GM23338 (cell line): Measurements from ENCODE around the gene C13orf46. TPM values are rescaled to one million over a fixed set of nuclear protein-coding genes. Genes with fewer than 3 reads are reported as not detected.

Experiments
- ATAC-seq: fragments of 200-7000 bp; cut with Tn5 transposase; 3 replicates; pipeline ENCODE4 v1.9.1; 2020
- DNase-seq: peaks from one replicate; pipeline ENCODE4 v3.0.0-alpha.2; 2015; ENCODE audit warnings: low spot score
- H2AFZ ChIP-seq: fragments of 200-600 bp; sonication (generic); 2 replicates; pipeline ENCODE4 v1.8.0; 2016; ENCODE audit warnings: antibody characterized with exemption, mild to moderate bottlenecking, moderate library complexity
- H3F3A ChIP-seq: fragments of 200-600 bp; sonication (generic); replicated peaks from 2 replicates; pipeline ENCODE4 v1.8.0; 2017; ENCODE audit warnings: antibody characterized with exemption, mixed run types, low read depth
- H3K27ac ChIP-seq: fragments of 200-600 bp; sonication (generic); 2 replicates; pipeline ENCODE4 v1.6.1; 2016; ENCODE audit warnings: low read depth
- H3K27me3 ChIP-seq: fragments of 200-600 bp; sonication (generic); 2 replicates; pipeline ENCODE4 v1.8.0; 2016; ENCODE audit warnings: mild to moderate bottlenecking, mixed run types, moderate library complexity; ENCODE audit not compliant: insufficient read depth
- H3K36me3 ChIP-seq: fragments of 200-600 bp; sonication (generic); 2 replicates; pipeline ENCODE4 v1.8.0; 2016; ENCODE audit warnings: mild to moderate bottlenecking; ENCODE audit not compliant: insufficient read depth
- H3K4me1 ChIP-seq: fragments of 200-600 bp; sonication (generic); 2 replicates; pipeline ENCODE4 v1.8.0; 2016; ENCODE audit warnings: mild to moderate bottlenecking, moderate library complexity; ENCODE audit not compliant: insufficient read depth
- H3K4me2 ChIP-seq: fragments of 200-600 bp; sonication (generic); 2 replicates; pipeline ENCODE4 v1.7.1; 2017; ENCODE audit warnings: mixed run types
- H3K4me3 ChIP-seq: fragments of 200-600 bp; sonication (generic); 2 replicates; pipeline ENCODE4 v1.6.1; 2016; ENCODE audit warnings: mixed run types
- H3K79me2 ChIP-seq: fragments of 200-600 bp; sonication (generic); replicated peaks from 2 replicates; pipeline ENCODE4 v1.8.0; 2017; ENCODE audit warnings: mild to moderate bottlenecking; ENCODE audit not compliant: insufficient read depth
- H3K9me2 ChIP-seq: fragments of 200-600 bp; sonication (generic); 2 replicates; pipeline ENCODE4 v1.8.0; 2017; ENCODE audit not compliant: insufficient read depth
- H4K20me1 ChIP-seq: fragments of 200-600 bp; sonication (generic); replicated peaks from 2 replicates; pipeline ENCODE4 v1.8.0; 2017; ENCODE audit warnings: mild to moderate bottlenecking; ENCODE audit not compliant: insufficient read depth
- H3K27ac Mint-ChIP-seq: 2 replicates; pipeline ENCODE4 v1.8.0; 2020; ENCODE audit warnings: inconsistent platforms, mild to moderate bottlenecking, moderate library complexity, mixed read lengths
- H3K27me3 Mint-ChIP-seq: 3 replicates; pipeline ENCODE4 v1.8.0; 2022; ENCODE audit warnings: low read depth, mild to moderate bottlenecking, moderate library complexity, mixed read lengths, inconsistent platforms; ENCODE audit not compliant: insufficient read depth, poor library complexity
- H3K36me3 Mint-ChIP-seq: 3 replicates; pipeline ENCODE4 v1.8.0; 2021; ENCODE audit warnings: low read depth, mild to moderate bottlenecking, inconsistent platforms, moderate library complexity, mixed read lengths
- H3K4me1 Mint-ChIP-seq: 3 replicates; pipeline ENCODE4 v1.8.0; 2020; ENCODE audit warnings: mild to moderate bottlenecking, inconsistent platforms, mixed read lengths
- H3K4me3 Mint-ChIP-seq: 3 replicates; pipeline ENCODE4 v1.8.0; 2021; ENCODE audit warnings: moderate library complexity, mild to moderate bottlenecking, inconsistent platforms, mixed read lengths
- H3K9me3 Mint-ChIP-seq: 3 replicates; pipeline ENCODE4 v1.8.0; 2020; ENCODE audit warnings: moderate library complexity, mild to moderate bottlenecking, inconsistent platforms, mixed read lengths
- CREB1 ChIP-seq: fragments of 250-450 bp; sonication (Bioruptor Pico); IDR thresholded peaks from 2 replicates; pipeline ENCODE4 v1.5.0; 2020; ENCODE audit warnings: low read depth, mild to moderate bottlenecking, moderate library complexity
- CTCF ChIP-seq, 2 experiments: fragments of 200-600 bp in 1 of 2; sonication (generic) in 1 of 2; conservative IDR thresholded peaks; 2 replicates each; pipeline versions ENCODE4 v1.5.1 to v1.6.1; 2016 to 2017; ENCODE audit warnings: antibody characterized with exemption in 2 of 2, low read depth in 2 of 2, mild to moderate bottlenecking in 2 of 2, moderate library complexity in 1 of 2
- ETS1 ChIP-seq: IDR thresholded peaks from 2 replicates; pipeline ENCODE4 v1.6.1; 2016; ENCODE audit warnings: antibody characterized with exemption
- EZH2 ChIP-seq: fragments of 200-600 bp; sonication (generic); IDR thresholded peaks from one replicate; pipeline ENCODE4 v1.8.0; 2017; ENCODE audit warnings: antibody characterized with exemption, mild to moderate bottlenecking, low read depth; ENCODE audit not compliant: unreplicated experiment
- EZH2phosphoT487 ChIP-seq: fragments of 200-600 bp; sonication (generic); IDR thresholded peaks from one replicate; pipeline ENCODE4 v1.8.1; 2018; ENCODE audit warnings: antibody characterized with exemption; ENCODE audit not compliant: unreplicated experiment
- JUNB ChIP-seq: IDR thresholded peaks from one replicate; pipeline ENCODE4 v1.6.1; 2016; ENCODE audit warnings: antibody characterized with exemption; ENCODE audit not compliant: unreplicated experiment
- NANOG ChIP-seq: IDR thresholded peaks from 2 replicates; pipeline ENCODE4 v1.6.1; 2016; ENCODE audit warnings: antibody characterized with exemption, borderline replicate concordance
- POLR2AphosphoS5 ChIP-seq: IDR thresholded peaks from 2 replicates; pipeline ENCODE4 v1.6.1; 2016; ENCODE audit warnings: antibody characterized with exemption, low read depth
- STAT1 ChIP-seq: IDR thresholded peaks from one replicate; pipeline ENCODE4 v1.6.1; 2016; ENCODE audit warnings: antibody characterized with exemption; ENCODE audit not compliant: unreplicated experiment
- ZNF114 ChIP-seq: fragments of 250-450 bp; sonication (Bioruptor Pico); IDR thresholded peaks from 2 replicates; pipeline ENCODE4 v1.5.0; 2020; ENCODE audit warnings: mild to moderate bottlenecking, moderate library complexity
- ZNF331 ChIP-seq: fragments of 250-450 bp; sonication (Bioruptor Pico); IDR thresholded peaks from 2 replicates; pipeline ENCODE4 v1.5.0; 2020; ENCODE audit warnings: low read depth, mild to moderate bottlenecking, moderate library complexity
- polyA plus RNA-seq: library from polyadenylated mRNA; unstranded; fragments of >200 nt; fragmentation: Nextera tagmentation; extraction: Ambion mirVana; gene quantifications from 2 replicates; pipeline ENCODE4 v1.2.1, GENCODE V29; 2016
- total RNA-seq: library from RNA; depleted of rRNA; stranded (reverse); fragments of >200 nt; shearing (Covaris generic); gene quantifications from 2 replicates; pipeline ENCODE4 v1.2.3, GENCODE V29; 2014
- TF ChIP-seq, protein P1 (sequence below): IDR thresholded peaks from one replicate; pipeline ENCODE4 v1.6.1; 2018; ENCODE audit warnings: antibody characterized with exemption; ENCODE audit not compliant: unreplicated experiment
- TF ChIP-seq, protein P2 (sequence below): fragments of 250-450 bp; sonication (Bioruptor Pico); IDR thresholded peaks from 2 replicates; pipeline ENCODE4 v1.5.0; 2020; ENCODE audit warnings: mild to moderate bottlenecking, moderate library complexity

The C13orf46 gene
- total and polyA plus RNA-seq, 2 experiments from 2014 or later: 0.44 to 1.5 TPM

DNA sequence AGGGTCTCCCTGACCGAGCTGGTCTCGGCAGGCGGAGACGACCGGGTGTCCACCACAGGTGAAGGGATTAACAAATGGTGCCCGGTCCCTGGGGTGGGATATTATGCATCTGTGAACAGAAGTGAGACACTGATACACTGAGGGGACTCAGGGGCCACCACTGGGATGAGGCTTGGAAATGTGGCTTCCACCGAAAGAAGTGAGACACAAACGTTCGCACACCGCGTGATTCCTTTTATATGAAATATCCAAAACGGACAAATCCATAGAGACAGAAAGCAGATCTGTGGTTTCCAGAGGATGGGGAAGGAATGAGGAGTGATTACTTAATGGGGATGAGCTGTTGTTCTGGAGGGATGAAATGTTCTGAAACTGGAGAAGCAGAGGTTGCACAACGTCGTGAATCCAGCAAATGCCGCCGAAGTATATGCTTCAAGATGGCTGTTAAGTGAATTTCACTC, 47.5 kb downstream of the C13orf46 start:
- Histone ChIP-seq H2AFZ (no peak overlapping the region), H3K27me3 (no peaks in the 10 kb centered on the region), H3K27ac (no peak overlapping the region), H3K79me2 (no peaks in the 10 kb centered on the region), H3K4me1 (no peaks in the 10 kb centered on the region), H4K20me1 (no peaks in the 10 kb centered on the region), H3K4me3 (no peak overlapping the region), H3F3A (no peaks in the 10 kb centered on the region), H3K4me2 (no peak overlapping the region), H3K36me3 (no peaks in the 10 kb centered on the region), H3K9me2 (no peaks in the 10 kb centered on the region)
- H3K4me3 Mint-ChIP-seq: no peak overlapping the region
- no peak overlapping the region for H3K27ac Mint-ChIP-seq
- H3K36me3 Mint-ChIP-seq: no peaks in the 10 kb centered on the region; the same call in 1 of the 3 replicates
- peaks cover 7% of the 10 kb centered on the region for H3K4me1 Mint-ChIP-seq
- peaks cover 2% of the 10 kb centered on the region for H3K27me3 Mint-ChIP-seq
- H3K9me3 Mint-ChIP-seq: peaks cover 11% of the 10 kb centered on the region
- DNase-seq (no peak), ATAC-seq (no peak)
- no peak for TF ChIP-seq ETS1
- no peak for TF ChIP-seq EZH2phosphoT487
- TF ChIP-seq, protein P1, sequence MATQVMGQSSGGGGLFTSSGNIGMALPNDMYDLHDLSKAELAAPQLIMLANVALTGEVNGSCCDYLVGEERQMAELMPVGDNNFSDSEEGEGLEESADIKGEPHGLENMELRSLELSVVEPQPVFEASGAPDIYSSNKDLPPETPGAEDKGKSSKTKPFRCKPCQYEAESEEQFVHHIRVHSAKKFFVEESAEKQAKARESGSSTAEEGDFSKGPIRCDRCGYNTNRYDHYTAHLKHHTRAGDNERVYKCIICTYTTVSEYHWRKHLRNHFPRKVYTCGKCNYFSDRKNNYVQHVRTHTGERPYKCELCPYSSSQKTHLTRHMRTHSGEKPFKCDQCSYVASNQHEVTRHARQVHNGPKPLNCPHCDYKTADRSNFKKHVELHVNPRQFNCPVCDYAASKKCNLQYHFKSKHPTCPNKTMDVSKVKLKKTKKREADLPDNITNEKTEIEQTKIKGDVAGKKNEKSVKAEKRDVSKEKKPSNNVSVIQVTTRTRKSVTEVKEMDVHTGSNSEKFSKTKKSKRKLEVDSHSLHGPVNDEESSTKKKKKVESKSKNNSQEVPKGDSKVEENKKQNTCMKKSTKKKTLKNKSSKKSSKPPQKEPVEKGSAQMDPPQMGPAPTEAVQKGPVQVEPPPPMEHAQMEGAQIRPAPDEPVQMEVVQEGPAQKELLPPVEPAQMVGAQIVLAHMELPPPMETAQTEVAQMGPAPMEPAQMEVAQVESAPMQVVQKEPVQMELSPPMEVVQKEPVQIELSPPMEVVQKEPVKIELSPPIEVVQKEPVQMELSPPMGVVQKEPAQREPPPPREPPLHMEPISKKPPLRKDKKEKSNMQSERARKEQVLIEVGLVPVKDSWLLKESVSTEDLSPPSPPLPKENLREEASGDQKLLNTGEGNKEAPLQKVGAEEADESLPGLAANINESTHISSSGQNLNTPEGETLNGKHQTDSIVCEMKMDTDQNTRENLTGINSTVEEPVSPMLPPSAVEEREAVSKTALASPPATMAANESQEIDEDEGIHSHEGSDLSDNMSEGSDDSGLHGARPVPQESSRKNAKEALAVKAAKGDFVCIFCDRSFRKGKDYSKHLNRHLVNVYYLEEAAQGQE: no peak
- no peak for TF ChIP-seq POLR2AphosphoS5
- TF ChIP-seq, protein P2, sequence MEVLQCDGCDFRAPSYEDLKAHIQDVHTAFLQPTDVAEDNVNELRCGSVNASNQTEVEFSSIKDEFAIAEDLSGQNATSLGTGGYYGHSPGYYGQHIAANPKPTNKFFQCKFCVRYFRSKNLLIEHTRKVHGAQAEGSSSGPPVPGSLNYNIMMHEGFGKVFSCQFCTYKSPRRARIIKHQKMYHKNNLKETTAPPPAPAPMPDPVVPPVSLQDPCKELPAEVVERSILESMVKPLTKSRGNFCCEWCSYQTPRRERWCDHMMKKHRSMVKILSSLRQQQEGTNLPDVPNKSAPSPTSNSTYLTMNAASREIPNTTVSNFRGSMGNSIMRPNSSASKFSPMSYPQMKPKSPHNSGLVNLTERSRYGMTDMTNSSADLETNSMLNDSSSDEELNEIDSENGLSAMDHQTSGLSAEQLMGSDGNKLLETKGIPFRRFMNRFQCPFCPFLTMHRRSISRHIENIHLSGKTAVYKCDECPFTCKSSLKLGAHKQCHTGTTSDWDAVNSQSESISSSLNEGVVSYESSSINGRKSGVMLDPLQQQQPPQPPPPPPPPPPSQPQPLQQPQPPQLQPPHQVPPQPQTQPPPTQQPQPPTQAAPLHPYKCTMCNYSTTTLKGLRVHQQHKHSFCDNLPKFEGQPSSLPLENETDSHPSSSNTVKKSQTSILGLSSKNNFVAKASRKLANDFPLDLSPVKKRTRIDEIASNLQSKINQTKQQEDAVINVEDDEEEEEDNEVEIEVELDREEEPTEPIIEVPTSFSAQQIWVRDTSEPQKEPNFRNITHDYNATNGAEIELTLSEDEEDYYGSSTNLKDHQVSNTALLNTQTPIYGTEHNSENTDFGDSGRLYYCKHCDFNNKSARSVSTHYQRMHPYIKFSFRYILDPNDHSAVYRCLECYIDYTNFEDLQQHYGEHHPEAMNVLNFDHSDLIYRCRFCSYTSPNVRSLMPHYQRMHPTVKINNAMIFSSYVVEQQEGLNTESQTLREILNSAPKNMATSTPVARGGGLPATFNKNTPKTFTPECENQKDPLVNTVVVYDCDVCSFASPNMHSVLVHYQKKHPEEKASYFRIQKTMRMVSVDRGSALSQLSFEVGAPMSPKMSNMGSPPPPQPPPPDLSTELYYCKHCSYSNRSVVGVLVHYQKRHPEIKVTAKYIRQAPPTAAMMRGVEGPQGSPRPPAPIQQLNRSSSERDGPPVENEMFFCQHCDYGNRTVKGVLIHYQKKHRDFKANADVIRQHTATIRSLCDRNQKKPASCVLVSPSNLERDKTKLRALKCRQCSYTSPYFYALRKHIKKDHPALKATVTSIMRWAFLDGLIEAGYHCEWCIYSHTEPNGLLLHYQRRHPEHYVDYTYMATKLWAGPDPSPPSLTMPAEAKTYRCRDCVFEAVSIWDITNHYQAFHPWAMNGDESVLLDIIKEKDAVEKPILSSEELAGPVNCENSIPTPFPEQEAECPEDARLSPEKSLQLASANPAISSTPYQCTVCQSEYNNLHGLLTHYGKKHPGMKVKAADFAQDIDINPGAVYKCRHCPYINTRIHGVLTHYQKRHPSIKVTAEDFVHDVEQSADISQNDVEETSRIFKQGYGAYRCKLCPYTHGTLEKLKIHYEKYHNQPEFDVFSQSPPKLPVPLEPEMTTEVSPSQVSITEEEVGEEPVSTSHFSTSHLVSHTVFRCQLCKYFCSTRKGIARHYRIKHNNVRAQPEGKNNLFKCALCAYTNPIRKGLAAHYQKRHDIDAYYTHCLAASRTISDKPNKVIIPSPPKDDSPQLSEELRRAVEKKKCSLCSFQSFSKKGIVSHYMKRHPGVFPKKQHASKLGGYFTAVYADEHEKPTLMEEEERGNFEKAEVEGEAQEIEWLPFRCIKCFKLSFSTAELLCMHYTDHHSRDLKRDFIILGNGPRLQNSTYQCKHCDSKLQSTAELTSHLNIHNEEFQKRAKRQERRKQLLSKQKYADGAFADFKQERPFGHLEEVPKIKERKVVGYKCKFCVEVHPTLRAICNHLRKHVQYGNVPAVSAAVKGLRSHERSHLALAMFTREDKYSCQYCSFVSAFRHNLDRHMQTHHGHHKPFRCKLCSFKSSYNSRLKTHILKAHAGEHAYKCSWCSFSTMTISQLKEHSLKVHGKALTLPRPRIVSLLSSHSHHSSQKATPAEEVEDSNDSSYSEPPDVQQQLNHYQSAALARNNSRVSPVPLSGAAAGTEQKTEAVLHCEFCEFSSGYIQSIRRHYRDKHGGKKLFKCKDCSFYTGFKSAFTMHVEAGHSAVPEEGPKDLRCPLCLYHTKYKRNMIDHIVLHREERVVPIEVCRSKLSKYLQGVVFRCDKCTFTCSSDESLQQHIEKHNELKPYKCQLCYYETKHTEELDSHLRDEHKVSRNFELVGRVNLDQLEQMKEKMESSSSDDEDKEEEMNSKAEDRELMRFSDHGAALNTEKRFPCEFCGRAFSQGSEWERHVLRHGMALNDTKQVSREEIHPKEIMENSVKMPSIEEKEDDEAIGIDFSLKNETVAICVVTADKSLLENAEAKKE (CRISPR knock-in tag): no peak
- TF ChIP-seq ZNF331 (CRISPR knock-in tag): no peak
- TF ChIP-seq ZNF114 (CRISPR knock-in tag): no peak
- TF ChIP-seq STAT1: no peak
- TF ChIP-seq NANOG: no peak
- TF ChIP-seq CREB1: no peak
- no peak for TF ChIP-seq EZH2
- no peak for TF ChIP-seq JUNB
- no peak for TF ChIP-seq CTCF (conservative IDR thresholded peaks at IDR 0.05; ENCODE audit: low read depth in 2 of 2)
